ENCODE data around the gene IQCF6.

- TF ChIP-seq, protein P1, sequence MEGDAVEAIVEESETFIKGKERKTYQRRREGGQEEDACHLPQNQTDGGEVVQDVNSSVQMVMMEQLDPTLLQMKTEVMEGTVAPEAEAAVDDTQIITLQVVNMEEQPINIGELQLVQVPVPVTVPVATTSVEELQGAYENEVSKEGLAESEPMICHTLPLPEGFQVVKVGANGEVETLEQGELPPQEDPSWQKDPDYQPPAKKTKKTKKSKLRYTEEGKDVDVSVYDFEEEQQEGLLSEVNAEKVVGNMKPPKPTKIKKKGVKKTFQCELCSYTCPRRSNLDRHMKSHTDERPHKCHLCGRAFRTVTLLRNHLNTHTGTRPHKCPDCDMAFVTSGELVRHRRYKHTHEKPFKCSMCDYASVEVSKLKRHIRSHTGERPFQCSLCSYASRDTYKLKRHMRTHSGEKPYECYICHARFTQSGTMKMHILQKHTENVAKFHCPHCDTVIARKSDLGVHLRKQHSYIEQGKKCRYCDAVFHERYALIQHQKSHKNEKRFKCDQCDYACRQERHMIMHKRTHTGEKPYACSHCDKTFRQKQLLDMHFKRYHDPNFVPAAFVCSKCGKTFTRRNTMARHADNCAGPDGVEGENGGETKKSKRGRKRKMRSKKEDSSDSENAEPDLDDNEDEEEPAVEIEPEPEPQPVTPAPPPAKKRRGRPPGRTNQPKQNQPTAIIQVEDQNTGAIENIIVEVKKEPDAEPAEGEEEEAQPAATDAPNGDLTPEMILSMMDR (IDR thresholded peaks at IDR 0.05): no peak
- no peak for TF ChIP-seq POLR2A (IDR thresholded peaks at IDR 0.05)
These were observed 44.0 kb downstream of the IQCF6 start for GRCh38 chr3:51735039-51735438.

All from heart left ventricle (tissue), 13 donors.